HepG2 (cell line): ENCODE data around the gene PTPRN. TPM values are rescaled to one million over a fixed set of nuclear protein-coding genes. Genes with fewer than 3 reads are reported as not detected.

Source experiments
- ATF2 ChIP-seq: sonication (generic); formaldehyde crosslinking; IDR thresholded peaks from 2 replicates; pipeline ENCODE4 v1.4.0; 2020; ENCODE audit warnings: missing genetic modification reagents
- HDAC6 ChIP-seq: fragments of 200-600 bp; sonication (generic); IDR thresholded peaks from 2 replicates; pipeline ENCODE4 v1.7.0; 2017; ENCODE audit warnings: mild to moderate bottlenecking, antibody characterized with exemption, low read length, low read depth
- MNT ChIP-seq: fragments of 450-650 bp; IDR thresholded peaks from 2 replicates; pipeline ENCODE4 v1.6.1; 2016
- NR2C2 ChIP-seq: sonication (generic); formaldehyde crosslinking; IDR thresholded peaks from 2 replicates; pipeline ENCODE4 v1.4.0; 2020; ENCODE audit warnings: missing genetic modification reagents, mild to moderate bottlenecking, moderate library complexity, borderline replicate concordance
- SNAPC2 ChIP-seq: sonication (generic); formaldehyde crosslinking; IDR thresholded peaks from 2 replicates; pipeline ENCODE4 v1.8.1; 2022; ENCODE audit warnings: mild to moderate bottlenecking, missing genetic modification reagents
- ZC3H13 ChIP-seq: sonication (generic); formaldehyde crosslinking; IDR thresholded peaks from 2 replicates; pipeline ENCODE4 v1.8.1; 2023; ENCODE audit warnings: mild to moderate bottlenecking, missing genetic modification reagents, moderate library complexity
- ZFP41 ChIP-seq: sonication (generic); formaldehyde crosslinking; IDR thresholded peaks from 2 replicates; pipeline ENCODE4 v1.4.0; 2020; ENCODE audit warnings: mild to moderate bottlenecking, missing genetic modification reagents, borderline replicate concordance
- ZNF230 ChIP-seq: sonication (generic); formaldehyde crosslinking; IDR thresholded peaks from 2 replicates; pipeline ENCODE4 v1.4.0; 2020; ENCODE audit warnings: mild to moderate bottlenecking, missing genetic modification reagents
- ZNF382 ChIP-seq: sonication (generic); formaldehyde crosslinking; IDR thresholded peaks from 2 replicates; pipeline ENCODE4 v1.5.0; 2020; ENCODE audit warnings: missing genetic modification reagents, mild to moderate bottlenecking, borderline replicate concordance
- ZNF451 ChIP-seq: sonication (generic); formaldehyde crosslinking; IDR thresholded peaks from 2 replicates; pipeline ENCODE4 v1.5.0; 2020; ENCODE audit warnings: mild to moderate bottlenecking, missing genetic modification reagents
- ZNF543 ChIP-seq: sonication (generic); formaldehyde crosslinking; IDR thresholded peaks from 2 replicates; pipeline ENCODE4 v1.4.0; 2020; ENCODE audit warnings: mild to moderate bottlenecking, missing genetic modification reagents
- polyA plus RNA-seq, 8 experiments: library from polyadenylated mRNA; depleted of rRNA in 3 of 8; stranded (reverse) in 7 of 8; unstranded in 1 of 8; fragments of >200 nt; fragmentation: Illumina TruSeq in 4 of 8; extraction: Trizol in 4 of 8; gene quantifications; 2 replicates each; pipeline versions ENCODE4 v1.2.1 to v1.2.3, GENCODE V29; 2011 to 2016; ENCODE audit warnings: low read depth in 4 of 8, missing spikeins in 1 of 8, mixed read lengths in 1 of 8; ENCODE audit not compliant: insufficient read depth in 1 of 8
- total RNA-seq, 5 experiments: library from RNA; depleted of rRNA; stranded (reverse); fragments of >200 nt; fragmentation: Illumina TruSeq; extraction: Trizol; gene quantifications; 2 replicates each; pipeline ENCODE4 v1.2.3, GENCODE V29; 2016; ENCODE audit warnings: low read depth in 1 of 5
- TF ChIP-seq, protein P1 (sequence below): sonication (generic); formaldehyde crosslinking; IDR thresholded peaks from 2 replicates; pipeline ENCODE4 v1.4.0; 2020; ENCODE audit warnings: mild to moderate bottlenecking, missing genetic modification reagents
- TF ChIP-seq, protein P2 (sequence below): IDR thresholded peaks from 2 replicates; pipeline ENCODE4 v1.6.1; 2016

PTPRN gene
- total and polyA plus RNA-seq, 2 of the 13 experiments (the other 11 are each of a cell fraction or from before 2014, with no cell fraction given) = 0.26 TPM; not detected in 1

DNA sequence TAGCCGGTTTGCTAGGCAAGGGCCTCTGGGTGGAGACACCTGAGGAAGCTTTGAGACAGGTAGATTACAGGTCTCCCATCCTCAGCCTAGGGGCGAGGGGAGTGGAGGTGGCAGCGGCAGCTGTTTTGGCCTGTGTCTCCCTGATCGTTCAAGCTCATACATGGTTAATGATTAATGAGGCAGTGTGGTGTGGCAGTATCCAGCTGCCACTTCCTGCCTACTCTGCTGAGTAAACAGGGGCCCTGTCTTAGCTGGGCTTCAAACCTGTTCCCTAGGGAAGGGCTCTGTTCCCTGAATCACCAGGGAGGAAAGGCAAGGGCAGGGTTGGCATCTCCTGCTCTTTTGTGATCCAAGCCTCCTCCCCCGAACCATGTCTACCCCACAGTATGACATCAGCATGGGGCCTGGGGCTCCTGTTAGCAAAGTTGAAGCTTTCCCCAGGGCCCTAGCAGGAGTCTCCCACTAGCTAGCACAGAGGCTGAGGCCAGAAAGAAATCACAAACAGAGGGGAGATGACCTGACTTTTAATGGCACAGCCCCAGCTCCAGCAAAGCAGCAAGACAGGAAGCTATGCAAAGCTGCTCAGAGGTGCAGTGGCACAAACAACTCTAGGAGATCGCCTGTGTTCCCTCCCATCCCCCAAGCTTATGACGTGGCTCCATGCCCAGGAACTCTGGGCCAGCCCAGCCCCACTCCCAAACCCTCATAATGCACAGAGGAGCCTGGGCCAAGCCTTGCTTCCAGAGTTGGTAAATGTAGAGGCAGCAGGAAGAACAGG is 59.8 kb downstream of the PTPRN start (continued):
- TF ChIP-seq ZC3H13 (CRISPR knock-in tag) = peak; percentile 87
- TF ChIP-seq, protein P1, sequence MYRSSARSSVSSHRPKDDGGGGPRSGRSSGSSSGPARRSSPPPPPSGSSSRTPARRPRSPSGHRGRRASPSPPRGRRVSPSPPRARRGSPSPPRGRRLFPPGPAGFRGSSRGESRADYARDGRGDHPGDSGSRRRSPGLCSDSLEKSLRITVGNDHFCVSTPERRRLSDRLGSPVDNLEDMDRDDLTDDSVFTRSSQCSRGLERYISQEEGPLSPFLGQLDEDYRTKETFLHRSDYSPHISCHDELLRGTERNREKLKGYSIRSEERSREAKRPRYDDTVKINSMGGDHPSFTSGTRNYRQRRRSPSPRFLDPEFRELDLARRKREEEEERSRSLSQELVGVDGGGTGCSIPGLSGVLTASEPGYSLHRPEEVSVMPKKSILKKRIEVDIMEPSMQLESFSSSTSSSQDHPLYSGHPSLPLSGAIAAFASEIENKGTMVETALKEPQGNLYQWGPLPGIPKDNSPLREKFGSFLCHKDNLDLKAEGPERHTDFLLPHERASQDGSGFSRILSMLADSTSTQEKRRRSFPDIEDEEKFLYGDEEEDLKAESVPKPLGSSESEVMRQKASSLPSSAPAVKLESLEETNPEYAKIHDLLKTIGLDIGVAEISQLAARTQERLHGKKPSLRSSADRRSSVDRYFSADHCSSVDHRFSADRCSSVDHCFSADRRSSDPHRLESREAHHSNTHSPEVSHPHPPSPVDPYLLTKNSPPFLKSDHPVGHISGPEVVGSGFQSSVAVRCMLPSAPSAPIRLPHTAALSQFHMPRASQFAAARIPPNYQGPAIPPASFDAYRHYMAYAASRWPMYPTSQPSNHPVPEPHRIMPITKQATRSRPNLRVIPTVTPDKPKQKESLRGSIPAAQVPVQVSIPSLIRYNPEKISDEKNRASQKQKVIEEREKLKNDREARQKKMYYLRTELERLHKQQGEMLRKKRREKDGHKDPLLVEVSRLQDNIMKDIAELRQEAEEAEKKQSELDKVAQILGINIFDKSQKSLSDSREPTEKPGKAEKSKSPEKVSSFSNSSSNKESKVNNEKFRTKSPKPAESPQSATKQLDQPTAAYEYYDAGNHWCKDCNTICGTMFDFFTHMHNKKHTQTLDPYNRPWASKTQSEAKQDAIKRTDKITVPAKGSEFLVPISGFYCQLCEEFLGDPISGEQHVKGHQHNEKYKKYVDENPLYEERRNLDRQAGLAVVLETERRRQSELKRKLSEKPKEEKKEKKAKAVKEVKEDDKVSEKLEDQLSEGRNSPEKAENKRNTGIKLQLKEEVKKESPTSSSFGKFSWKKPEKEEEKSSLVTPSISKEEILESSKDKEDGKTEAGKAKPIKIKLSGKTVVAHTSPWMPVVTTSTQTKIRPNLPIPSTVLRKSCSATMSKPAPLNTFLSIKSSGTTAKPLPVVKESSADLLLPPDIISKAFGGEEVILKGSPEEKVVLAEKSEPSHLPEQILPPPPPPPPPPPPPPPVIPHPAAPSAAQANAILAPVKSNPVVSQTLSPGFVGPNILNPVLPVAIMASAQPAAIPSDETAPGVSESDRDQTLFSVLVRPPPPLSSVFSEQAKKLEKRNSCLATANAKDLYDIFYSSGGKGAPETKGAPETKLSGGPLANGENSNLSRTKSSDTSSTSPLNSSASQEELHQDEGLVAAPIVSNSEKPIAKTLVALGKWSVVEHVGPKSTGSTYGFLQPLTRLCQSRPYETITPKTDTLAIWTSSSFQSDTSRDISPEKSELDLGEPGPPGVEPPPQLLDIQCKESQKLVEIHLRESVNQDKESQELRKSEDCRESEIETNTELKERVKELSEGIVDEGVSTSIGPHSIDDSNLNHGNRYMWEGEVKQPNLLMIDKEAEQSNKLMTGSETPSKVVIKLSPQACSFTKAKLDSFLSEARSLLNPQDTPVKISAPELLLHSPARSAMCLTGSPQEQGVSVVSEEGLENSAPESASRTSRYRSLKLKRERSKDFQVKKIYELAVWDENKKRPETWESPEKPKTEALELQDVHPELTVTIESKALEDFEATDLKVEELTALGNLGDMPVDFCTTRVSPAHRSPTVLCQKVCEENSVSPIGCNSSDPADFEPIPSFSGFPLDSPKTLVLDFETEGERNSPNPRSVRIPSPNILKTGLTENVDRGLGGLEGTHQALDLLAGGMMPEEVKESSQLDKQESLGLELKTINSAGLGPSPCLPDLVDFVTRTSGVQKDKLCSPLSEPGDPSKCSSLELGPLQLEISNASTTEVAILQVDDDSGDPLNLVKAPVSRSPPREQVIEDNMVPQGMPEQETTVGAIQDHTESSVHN = peak; percentile 28; the same call in 1 of the 2 replicates
- TF ChIP-seq HDAC6 = no peak
- peak; percentile 95 for TF ChIP-seq SNAPC2
- TF ChIP-seq, protein P2, sequence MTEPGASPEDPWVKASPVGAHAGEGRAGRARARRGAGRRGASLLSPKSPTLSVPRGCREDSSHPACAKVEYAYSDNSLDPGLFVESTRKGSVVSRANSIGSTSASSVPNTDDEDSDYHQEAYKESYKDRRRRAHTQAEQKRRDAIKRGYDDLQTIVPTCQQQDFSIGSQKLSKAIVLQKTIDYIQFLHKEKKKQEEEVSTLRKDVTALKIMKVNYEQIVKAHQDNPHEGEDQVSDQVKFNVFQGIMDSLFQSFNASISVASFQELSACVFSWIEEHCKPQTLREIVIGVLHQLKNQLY (CRISPR knock-in tag) = peak; percentile 59
- peak; percentile 23 for TF ChIP-seq ATF2 (CRISPR knock-in tag)
- no peak for TF ChIP-seq ZNF230
- 0 out of 2 replicates have a peak, but pooled peaks have one; percentile 22 for TF ChIP-seq ZFP41 (CRISPR knock-in tag)
- TF ChIP-seq NR2C2 (CRISPR knock-in tag) = no peak
- TF ChIP-seq ZNF382 (CRISPR knock-in tag) = no peak
- no peak for TF ChIP-seq MNT
- no peak for TF ChIP-seq ZNF451 (CRISPR knock-in tag)
- no peak; the same call in 1 of the 2 replicates for TF ChIP-seq ZNF543 (CRISPR knock-in tag)
